ENCODE measurements around the gene CHST15.

DNA sequence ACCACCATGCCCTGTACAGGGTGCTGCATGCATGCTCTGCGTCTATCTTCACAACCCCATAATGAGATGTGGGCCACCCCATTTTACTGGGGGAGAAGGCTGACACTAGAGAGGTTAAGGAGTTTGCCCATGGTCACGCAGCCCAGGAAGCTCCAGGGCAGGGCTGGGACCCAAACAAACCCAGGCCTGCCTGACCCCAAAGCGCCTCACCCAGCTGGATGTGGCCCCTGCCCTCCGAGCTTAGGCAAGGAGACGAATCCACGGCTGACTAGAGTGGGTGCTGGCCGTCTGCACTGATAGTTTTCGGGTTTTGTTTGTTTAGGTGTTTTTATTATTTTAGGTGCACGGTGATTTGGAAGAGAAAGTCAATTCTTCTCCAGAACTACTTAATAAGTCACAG is 65.7 kb downstream of the CHST15 start:
- TF ChIP-seq, protein P1, sequence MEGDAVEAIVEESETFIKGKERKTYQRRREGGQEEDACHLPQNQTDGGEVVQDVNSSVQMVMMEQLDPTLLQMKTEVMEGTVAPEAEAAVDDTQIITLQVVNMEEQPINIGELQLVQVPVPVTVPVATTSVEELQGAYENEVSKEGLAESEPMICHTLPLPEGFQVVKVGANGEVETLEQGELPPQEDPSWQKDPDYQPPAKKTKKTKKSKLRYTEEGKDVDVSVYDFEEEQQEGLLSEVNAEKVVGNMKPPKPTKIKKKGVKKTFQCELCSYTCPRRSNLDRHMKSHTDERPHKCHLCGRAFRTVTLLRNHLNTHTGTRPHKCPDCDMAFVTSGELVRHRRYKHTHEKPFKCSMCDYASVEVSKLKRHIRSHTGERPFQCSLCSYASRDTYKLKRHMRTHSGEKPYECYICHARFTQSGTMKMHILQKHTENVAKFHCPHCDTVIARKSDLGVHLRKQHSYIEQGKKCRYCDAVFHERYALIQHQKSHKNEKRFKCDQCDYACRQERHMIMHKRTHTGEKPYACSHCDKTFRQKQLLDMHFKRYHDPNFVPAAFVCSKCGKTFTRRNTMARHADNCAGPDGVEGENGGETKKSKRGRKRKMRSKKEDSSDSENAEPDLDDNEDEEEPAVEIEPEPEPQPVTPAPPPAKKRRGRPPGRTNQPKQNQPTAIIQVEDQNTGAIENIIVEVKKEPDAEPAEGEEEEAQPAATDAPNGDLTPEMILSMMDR (IDR thresholded peaks at IDR 0.05; ENCODE audit: poor library complexity, severe bottlenecking): no peak
- TF ChIP-seq TAF1 (IDR thresholded peaks at IDR 0.05; ENCODE audit: low read depth): no peak
- TF ChIP-seq EZH2 (IDR thresholded peaks at IDR 0.05; ENCODE audit: borderline replicate concordance, insufficient read depth, low read length, poor library complexity, severe bottlenecking): no peak
- no peak for TF ChIP-seq SMC3 (conservative IDR thresholded peaks at IDR 0.05; ENCODE audit: poor library complexity)
